GM23338 (cell line): ENCODE results near the gene SLC29A2. TPM values are rescaled to one million over a fixed set of nuclear protein-coding genes. Genes with fewer than 3 reads are reported as not detected.

Source experiments
- ATAC-seq: fragments of 200-7000 bp; cut with Tn5 transposase; 3 replicates; pipeline ENCODE4 v1.9.1; 2020
- DNase-seq: peaks from one replicate; pipeline ENCODE4 v3.0.0-alpha.2; 2015; ENCODE audit warnings: low spot score
- H2AFZ ChIP-seq: fragments of 200-600 bp; sonication (generic); 2 replicates; pipeline ENCODE4 v1.8.0; 2016; ENCODE audit warnings: antibody characterized with exemption, mild to moderate bottlenecking, moderate library complexity
- H3F3A ChIP-seq: fragments of 200-600 bp; sonication (generic); replicated peaks from 2 replicates; pipeline ENCODE4 v1.8.0; 2017; ENCODE audit warnings: antibody characterized with exemption, mixed run types, low read depth
- H3K27ac ChIP-seq: fragments of 200-600 bp; sonication (generic); 2 replicates; pipeline ENCODE4 v1.6.1; 2016; ENCODE audit warnings: low read depth
- H3K27me3 ChIP-seq: fragments of 200-600 bp; sonication (generic); 2 replicates; pipeline ENCODE4 v1.8.0; 2016; ENCODE audit warnings: mild to moderate bottlenecking, mixed run types, moderate library complexity; ENCODE audit not compliant: insufficient read depth
- H3K36me3 ChIP-seq: fragments of 200-600 bp; sonication (generic); 2 replicates; pipeline ENCODE4 v1.8.0; 2016; ENCODE audit warnings: mild to moderate bottlenecking; ENCODE audit not compliant: insufficient read depth
- H3K4me1 ChIP-seq: fragments of 200-600 bp; sonication (generic); 2 replicates; pipeline ENCODE4 v1.8.0; 2016; ENCODE audit warnings: mild to moderate bottlenecking, moderate library complexity; ENCODE audit not compliant: insufficient read depth
- H3K4me2 ChIP-seq: fragments of 200-600 bp; sonication (generic); 2 replicates; pipeline ENCODE4 v1.7.1; 2017; ENCODE audit warnings: mixed run types
- H3K4me3 ChIP-seq: fragments of 200-600 bp; sonication (generic); 2 replicates; pipeline ENCODE4 v1.6.1; 2016; ENCODE audit warnings: mixed run types
- H3K79me2 ChIP-seq: fragments of 200-600 bp; sonication (generic); replicated peaks from 2 replicates; pipeline ENCODE4 v1.8.0; 2017; ENCODE audit warnings: mild to moderate bottlenecking; ENCODE audit not compliant: insufficient read depth
- H3K9me2 ChIP-seq: fragments of 200-600 bp; sonication (generic); 2 replicates; pipeline ENCODE4 v1.8.0; 2017; ENCODE audit not compliant: insufficient read depth
- H4K20me1 ChIP-seq: fragments of 200-600 bp; sonication (generic); replicated peaks from 2 replicates; pipeline ENCODE4 v1.8.0; 2017; ENCODE audit warnings: mild to moderate bottlenecking; ENCODE audit not compliant: insufficient read depth
- H3K27ac Mint-ChIP-seq: 2 replicates; pipeline ENCODE4 v1.8.0; 2020; ENCODE audit warnings: inconsistent platforms, mild to moderate bottlenecking, moderate library complexity, mixed read lengths
- H3K27me3 Mint-ChIP-seq: 3 replicates; pipeline ENCODE4 v1.8.0; 2022; ENCODE audit warnings: low read depth, mild to moderate bottlenecking, moderate library complexity, mixed read lengths, inconsistent platforms; ENCODE audit not compliant: insufficient read depth, poor library complexity
- H3K36me3 Mint-ChIP-seq: 3 replicates; pipeline ENCODE4 v1.8.0; 2021; ENCODE audit warnings: low read depth, mild to moderate bottlenecking, inconsistent platforms, moderate library complexity, mixed read lengths
- H3K4me1 Mint-ChIP-seq: 3 replicates; pipeline ENCODE4 v1.8.0; 2020; ENCODE audit warnings: mild to moderate bottlenecking, inconsistent platforms, mixed read lengths
- H3K4me3 Mint-ChIP-seq: 3 replicates; pipeline ENCODE4 v1.8.0; 2021; ENCODE audit warnings: moderate library complexity, mild to moderate bottlenecking, inconsistent platforms, mixed read lengths
- H3K9me3 Mint-ChIP-seq: 3 replicates; pipeline ENCODE4 v1.8.0; 2020; ENCODE audit warnings: moderate library complexity, mild to moderate bottlenecking, inconsistent platforms, mixed read lengths
- CREB1 ChIP-seq: fragments of 250-450 bp; sonication (Bioruptor Pico); IDR thresholded peaks from 2 replicates; pipeline ENCODE4 v1.5.0; 2020; ENCODE audit warnings: low read depth, mild to moderate bottlenecking, moderate library complexity
- CTCF ChIP-seq, 2 experiments: fragments of 200-600 bp in 1 of 2; sonication (generic) in 1 of 2; conservative IDR thresholded peaks; 2 replicates each; pipeline versions ENCODE4 v1.5.1 to v1.6.1; 2016 to 2017; ENCODE audit warnings: antibody characterized with exemption in 2 of 2, low read depth in 2 of 2, mild to moderate bottlenecking in 2 of 2, moderate library complexity in 1 of 2
- JUNB ChIP-seq: IDR thresholded peaks from one replicate; pipeline ENCODE4 v1.6.1; 2016; ENCODE audit warnings: antibody characterized with exemption; ENCODE audit not compliant: unreplicated experiment
- POLR2AphosphoS5 ChIP-seq: IDR thresholded peaks from 2 replicates; pipeline ENCODE4 v1.6.1; 2016; ENCODE audit warnings: antibody characterized with exemption, low read depth
- REST ChIP-seq: IDR thresholded peaks from one replicate; pipeline ENCODE4 v1.6.1; 2018; ENCODE audit warnings: antibody characterized with exemption; ENCODE audit not compliant: unreplicated experiment
- STAT1 ChIP-seq: IDR thresholded peaks from one replicate; pipeline ENCODE4 v1.6.1; 2016; ENCODE audit warnings: antibody characterized with exemption; ENCODE audit not compliant: unreplicated experiment
- ZNF331 ChIP-seq: fragments of 250-450 bp; sonication (Bioruptor Pico); IDR thresholded peaks from 2 replicates; pipeline ENCODE4 v1.5.0; 2020; ENCODE audit warnings: low read depth, mild to moderate bottlenecking, moderate library complexity
- ZNF462 ChIP-seq: fragments of 250-450 bp; sonication (Bioruptor Pico); IDR thresholded peaks from 2 replicates; pipeline ENCODE4 v1.5.0; 2020; ENCODE audit warnings: mild to moderate bottlenecking, moderate library complexity
- polyA plus RNA-seq: library from polyadenylated mRNA; unstranded; fragments of >200 nt; fragmentation: Nextera tagmentation; extraction: Ambion mirVana; gene quantifications from 2 replicates; pipeline ENCODE4 v1.2.1, GENCODE V29; 2016
- total RNA-seq: library from RNA; depleted of rRNA; stranded (reverse); fragments of >200 nt; shearing (Covaris generic); gene quantifications from 2 replicates; pipeline ENCODE4 v1.2.3, GENCODE V29; 2014

Gene SLC29A2
- total and polyA plus RNA-seq, 2 experiments from 2014 or later, result 26.0 to 31.1 TPM

GRCh38 chr11:66328031-66328301, 43.6 kb downstream of the SLC29A2 start:
- TF ChIP-seq REST (no peak), CREB1 (CRISPR knock-in tag) (no peak), JUNB (no peak), CTCF (conservative IDR thresholded peaks at IDR 0.05; ENCODE audit: low read depth in 2 of 2) (no peak), ZNF331 (CRISPR knock-in tag) (no peak), STAT1 (no peak), POLR2AphosphoS5 (no peak), ZNF462 (CRISPR knock-in tag) (no peak)
- no peak overlapping the region for H2AFZ ChIP-seq
- DNase-seq, result no peak
- no peaks in the 10 kb centered on the region for H3K79me2 ChIP-seq
- H3K4me3 Mint-ChIP-seq, result no peak overlapping the region
- H3K27ac ChIP-seq, result no peak overlapping the region
- H3K4me1 ChIP-seq, result peaks cover 5% of the 10 kb centered on the region; the same call in 1 of the 2 replicates
- H3K4me2 ChIP-seq, result no peak overlapping the region
- H3K36me3 Mint-ChIP-seq, result no peaks in the 10 kb centered on the region
- H3K36me3 ChIP-seq, result no peaks in the 10 kb centered on the region
- peaks cover 21% of the 10 kb centered on the region for H3K27me3 Mint-ChIP-seq
- H3K9me3 Mint-ChIP-seq, result no peaks in the 10 kb centered on the region
- no peaks in the 10 kb centered on the region for H3F3A ChIP-seq
- peak; percentile 10 for ATAC-seq
- no peak overlapping the region for H3K27ac Mint-ChIP-seq
- no peaks in the 10 kb centered on the region for H3K27me3 ChIP-seq
- no peak overlapping the region for H3K4me3 ChIP-seq
- H3K9me2 ChIP-seq, result no peaks in the 10 kb centered on the region
- H3K4me1 Mint-ChIP-seq, result peaks cover 21% of the 10 kb centered on the region
- H4K20me1 ChIP-seq, result no peaks in the 10 kb centered on the region
